ENCODE data around the gene HYCC1.

HYCC1 gene

DNA sequence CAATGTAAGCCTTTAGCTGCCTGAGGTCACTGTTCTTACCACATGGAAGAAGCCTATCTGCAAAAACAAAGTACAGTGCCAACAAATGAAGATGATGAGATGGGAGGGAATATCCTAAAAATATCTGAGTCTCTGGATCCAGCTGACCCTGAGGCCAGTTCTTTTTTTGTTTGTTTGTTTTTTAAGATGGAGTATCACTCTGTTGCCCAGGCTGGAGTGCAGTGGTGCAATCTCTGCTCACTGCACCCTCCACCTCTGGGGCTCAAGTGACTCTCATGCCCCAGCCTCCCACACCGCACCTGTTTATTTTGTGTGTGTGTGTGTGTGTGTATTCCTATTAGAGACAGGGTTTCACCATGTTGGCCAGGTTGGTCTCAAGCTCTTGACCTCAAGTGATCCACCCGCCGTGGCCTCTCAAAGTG lies 44.9 kb downstream of the HYCC1 start:
- no peak overlapping the region for H3K4me2 ChIP-seq (ENCODE audit: low read length)
- TF ChIP-seq EZH2phosphoT487 (IDR thresholded peaks at IDR 0.05; ENCODE audit: borderline replicate concordance, low read length) = no peak
- no peak for TF ChIP-seq CTCF (IDR thresholded peaks at IDR 0.05; ENCODE audit: low read depth, low read length, poor library complexity, severe bottlenecking)

More for the DNA sequence above, 44.9 kb downstream of the HYCC1 start:
- H3F3A ChIP-seq (ENCODE audit: control insufficient read depth, insufficient read depth) = no peaks in the 10 kb centered on the region
- H3K27me3 ChIP-seq (ENCODE audit: control insufficient read depth, low read length) = no peaks in the 10 kb centered on the region
- H3K4me3 ChIP-seq (ENCODE audit: low read length) = no peak overlapping the region
- no peaks in the 10 kb centered on the region for H3K9me3 ChIP-seq (ENCODE audit: control insufficient read depth, insufficient read depth, low read length)
- H4K20me1 ChIP-seq (ENCODE audit: control insufficient read depth, insufficient read depth, low read depth, low read length) = no peaks in the 10 kb centered on the region
- no peaks in the 10 kb centered on the region for H3K9me2 ChIP-seq (replicated peaks; ENCODE audit: control insufficient read depth, low read length)
- no peaks in the 10 kb centered on the region for H3K4me1 ChIP-seq (ENCODE audit: control insufficient read depth, low read length)
- no peaks in the 10 kb centered on the region for H3K79me2 ChIP-seq (ENCODE audit: control insufficient read depth, low read length)
- peaks cover 13% of the 10 kb centered on the region for H3K36me3 ChIP-seq (ENCODE audit: control insufficient read depth, low read length)
- no peak overlapping the region for H3K27ac ChIP-seq (ENCODE audit: low read depth, low read length)

Data from DOHH2 (cell line).